ENCODE results near the gene RAPGEF3. TPM values are rescaled to one million over a fixed set of nuclear protein-coding genes. Genes with fewer than 3 reads are reported as not detected.

The RAPGEF3 gene
- total RNA-seq, 4 donors from 2014 or later: 24.2 to 270 (median 59.1) TPM

DNA sequence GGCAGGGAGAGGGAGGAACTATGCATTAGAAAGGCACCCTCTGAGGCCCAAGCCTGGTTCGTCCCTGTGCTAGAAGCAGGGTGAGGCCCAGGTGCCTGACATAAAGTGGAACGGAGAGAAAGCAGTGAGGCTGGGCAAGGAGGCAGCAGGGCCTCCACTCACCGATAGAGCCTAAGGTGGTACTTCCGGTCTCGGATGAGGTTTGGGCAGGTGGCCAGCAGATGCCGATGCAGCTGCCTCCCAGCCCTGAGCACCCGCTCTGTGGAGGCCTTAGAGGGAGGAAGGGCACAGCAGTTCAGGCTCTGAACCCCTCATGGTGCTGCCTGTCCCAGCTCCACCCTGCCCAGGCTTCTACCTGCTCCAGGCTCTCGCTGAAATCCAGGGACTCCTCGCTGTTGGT, 7.1 kb downstream of the RAPGEF3 start:
- ATAC-seq (ENCODE audit: low FRiP score) (no peak), DNase-seq (ENCODE audit: low spot score) (no peak)
- TF ChIP-seq, protein P1, sequence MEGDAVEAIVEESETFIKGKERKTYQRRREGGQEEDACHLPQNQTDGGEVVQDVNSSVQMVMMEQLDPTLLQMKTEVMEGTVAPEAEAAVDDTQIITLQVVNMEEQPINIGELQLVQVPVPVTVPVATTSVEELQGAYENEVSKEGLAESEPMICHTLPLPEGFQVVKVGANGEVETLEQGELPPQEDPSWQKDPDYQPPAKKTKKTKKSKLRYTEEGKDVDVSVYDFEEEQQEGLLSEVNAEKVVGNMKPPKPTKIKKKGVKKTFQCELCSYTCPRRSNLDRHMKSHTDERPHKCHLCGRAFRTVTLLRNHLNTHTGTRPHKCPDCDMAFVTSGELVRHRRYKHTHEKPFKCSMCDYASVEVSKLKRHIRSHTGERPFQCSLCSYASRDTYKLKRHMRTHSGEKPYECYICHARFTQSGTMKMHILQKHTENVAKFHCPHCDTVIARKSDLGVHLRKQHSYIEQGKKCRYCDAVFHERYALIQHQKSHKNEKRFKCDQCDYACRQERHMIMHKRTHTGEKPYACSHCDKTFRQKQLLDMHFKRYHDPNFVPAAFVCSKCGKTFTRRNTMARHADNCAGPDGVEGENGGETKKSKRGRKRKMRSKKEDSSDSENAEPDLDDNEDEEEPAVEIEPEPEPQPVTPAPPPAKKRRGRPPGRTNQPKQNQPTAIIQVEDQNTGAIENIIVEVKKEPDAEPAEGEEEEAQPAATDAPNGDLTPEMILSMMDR (IDR thresholded peaks at IDR 0.05): no peak

DNA sequence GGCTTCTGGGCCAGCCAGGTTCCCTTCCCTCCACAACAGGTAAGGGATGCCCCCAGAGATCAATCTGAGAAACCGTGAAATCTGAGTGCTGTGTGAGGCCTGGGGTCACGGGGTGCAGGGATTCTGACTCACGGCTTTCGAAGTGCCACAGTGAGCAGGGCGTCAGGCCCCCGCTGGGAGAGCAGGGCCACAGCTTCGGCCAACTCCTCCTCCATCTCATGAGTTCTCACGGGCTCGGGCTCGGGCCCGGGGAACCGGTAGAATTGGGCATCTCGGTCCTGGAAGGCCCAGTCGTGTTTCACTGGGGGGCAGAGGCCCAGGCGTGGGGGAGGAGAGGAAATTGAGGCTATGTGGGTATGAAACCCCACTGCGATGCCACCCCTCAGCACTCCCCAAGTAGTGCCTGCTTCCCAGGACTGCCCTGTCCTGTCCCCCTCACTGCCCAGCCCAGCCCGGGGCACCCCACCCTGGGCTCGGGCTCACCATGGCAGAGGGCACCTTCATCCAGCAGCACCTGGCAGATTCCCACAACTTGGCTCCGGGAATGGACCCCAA, 7.7 kb downstream of the RAPGEF3 start:
- no peak for ATAC-seq (ENCODE audit: low FRiP score)
- TF ChIP-seq, protein P1 (IDR thresholded peaks at IDR 0.05): no peak

DNA sequence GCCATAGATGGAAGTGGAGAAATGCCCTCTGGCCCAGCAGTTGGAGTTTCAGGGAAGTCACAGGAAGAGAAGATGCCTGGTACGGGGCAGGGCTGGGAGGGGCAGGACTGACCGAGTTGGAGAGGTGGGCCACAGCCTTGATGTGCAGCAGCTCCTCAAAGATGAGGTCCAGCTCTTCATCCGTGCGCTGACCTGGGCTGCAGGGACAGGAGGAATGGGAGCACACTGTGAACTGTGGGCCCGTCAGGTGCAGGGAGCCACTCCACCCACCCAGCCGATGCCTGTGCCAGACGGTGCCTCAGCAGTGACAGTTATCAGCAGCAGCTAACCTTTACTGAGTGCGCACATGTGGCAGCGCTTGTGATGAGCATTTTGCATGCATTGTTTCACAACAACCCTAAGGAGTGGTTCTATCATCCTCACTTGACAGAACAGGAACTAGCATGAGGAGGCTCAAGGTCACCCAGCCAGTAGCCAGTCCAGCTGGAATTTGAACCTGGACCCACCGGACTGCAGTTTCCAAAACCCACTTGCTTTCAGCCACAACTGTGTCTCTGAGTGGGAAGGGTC, 8.4 kb downstream of the RAPGEF3 start:
- DNase-seq (ENCODE audit: low spot score): no peak
- ATAC-seq (ENCODE audit: low FRiP score): no peak
- TF ChIP-seq, protein P1 (IDR thresholded peaks at IDR 0.05): no peak

More for the DNA sequence above, 7.7 kb downstream of the RAPGEF3 start:
- DNase-seq (ENCODE audit: low spot score): no peak

DNA sequence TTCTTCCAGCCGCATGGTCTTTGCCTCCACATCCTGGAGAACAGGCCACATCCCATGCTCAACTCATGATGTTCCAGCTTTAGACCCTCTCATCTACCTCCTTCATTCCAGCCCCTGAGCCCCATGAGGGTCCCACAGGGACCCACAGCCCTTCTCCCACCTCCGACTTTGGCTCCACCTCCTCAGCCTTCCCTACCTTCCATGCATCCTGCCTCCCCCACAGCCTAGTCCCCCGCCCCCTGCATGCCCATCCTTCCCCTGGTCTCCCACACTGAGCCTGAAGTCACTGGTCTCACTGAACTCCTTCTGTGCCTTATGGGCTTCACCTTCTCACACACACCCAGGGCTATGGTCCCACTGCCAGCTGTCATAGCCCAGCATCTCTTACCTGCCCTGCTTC, 9.8 kb downstream of the RAPGEF3 start:
- ATAC-seq (ENCODE audit: low FRiP score): no peak
- TF ChIP-seq, protein P1 (IDR thresholded peaks at IDR 0.05): no peak
- no peak for DNase-seq (ENCODE audit: low spot score)

DNA sequence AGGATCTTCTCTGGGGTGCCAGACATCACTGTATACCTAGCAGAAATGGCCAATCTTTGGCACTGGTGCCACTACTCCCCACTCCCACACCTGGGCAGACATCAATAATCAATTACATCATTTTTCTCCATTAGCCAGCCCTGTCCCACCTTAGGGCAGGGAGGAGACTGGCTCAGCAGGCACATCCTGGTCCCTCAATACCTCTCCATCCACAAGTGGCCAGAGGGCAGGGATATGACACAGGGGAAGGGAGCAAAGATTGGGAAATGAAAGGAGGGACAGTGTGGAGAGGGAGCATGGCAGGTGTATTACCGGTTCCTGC, 10.2 kb downstream of the RAPGEF3 start:
- ATAC-seq (ENCODE audit: low FRiP score): no peak
- TF ChIP-seq, protein P1 (IDR thresholded peaks at IDR 0.05): no peak
- DNase-seq (ENCODE audit: low spot score): no peak

DNA sequence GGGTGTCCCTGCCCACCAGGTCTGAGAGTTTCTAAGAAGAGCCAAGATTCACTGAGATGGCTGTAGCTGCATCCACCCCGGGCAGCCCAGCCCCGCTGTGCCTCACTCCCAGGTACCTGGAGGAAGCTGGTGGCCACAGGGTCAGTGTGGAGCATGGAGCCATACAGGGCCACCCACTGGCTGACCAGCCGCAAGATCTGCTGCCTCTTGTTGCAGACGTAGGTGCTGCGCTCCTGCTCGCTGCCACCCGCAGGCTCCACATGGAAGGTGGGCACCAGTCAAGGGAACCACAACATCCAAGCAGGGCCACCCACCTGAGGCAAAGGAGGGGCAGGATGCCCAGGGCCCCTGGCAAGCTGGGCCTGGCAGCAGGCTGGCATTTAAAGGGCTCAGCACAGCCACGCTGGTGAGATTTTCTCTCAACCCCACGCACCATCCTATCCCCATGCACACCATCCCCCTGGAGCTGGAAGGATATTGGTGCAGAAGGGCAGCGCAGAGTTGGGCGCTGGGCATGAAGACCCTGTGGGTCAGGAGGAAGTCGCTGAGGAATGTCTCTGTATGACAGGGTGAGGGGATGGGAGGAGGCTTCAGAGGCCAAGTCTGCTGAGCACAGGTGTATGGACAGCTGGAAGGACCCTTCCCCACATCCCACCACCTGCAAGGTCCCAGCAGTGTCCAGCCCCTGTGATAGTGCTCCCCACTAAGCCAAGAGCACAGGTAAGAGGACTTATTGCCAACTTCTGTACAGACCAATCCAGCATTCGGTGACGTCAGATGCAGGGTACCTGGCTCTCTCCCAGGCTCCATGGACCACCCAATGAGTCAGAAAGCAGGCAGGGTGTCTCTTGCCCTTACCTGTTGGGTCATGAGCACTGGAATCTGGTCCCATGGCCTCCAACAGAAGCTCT, 10.8 kb downstream of the RAPGEF3 start:
- DNase-seq (ENCODE audit: low spot score) (no peak), ATAC-seq (ENCODE audit: low FRiP score) (no peak)
- TF ChIP-seq, protein P1 (IDR thresholded peaks at IDR 0.05): no peak
